PC-9 (cell line): ENCODE data around the gene GATC.

Source experiments
- CTCF ChIP-seq: fragments of 200-600 bp; sonication (generic); conservative IDR thresholded peaks from 2 replicates; pipeline ENCODE4 v1.6.1; 2017; ENCODE audit warnings: mixed run types, antibody characterized with exemption, mild to moderate bottlenecking, moderate library complexity
- EZH2 ChIP-seq: fragments of 200-600 bp; sonication (generic); IDR thresholded peaks from 2 replicates; pipeline ENCODE4 v1.8.0; 2017; ENCODE audit warnings: antibody characterized with exemption, low read depth

DNA sequence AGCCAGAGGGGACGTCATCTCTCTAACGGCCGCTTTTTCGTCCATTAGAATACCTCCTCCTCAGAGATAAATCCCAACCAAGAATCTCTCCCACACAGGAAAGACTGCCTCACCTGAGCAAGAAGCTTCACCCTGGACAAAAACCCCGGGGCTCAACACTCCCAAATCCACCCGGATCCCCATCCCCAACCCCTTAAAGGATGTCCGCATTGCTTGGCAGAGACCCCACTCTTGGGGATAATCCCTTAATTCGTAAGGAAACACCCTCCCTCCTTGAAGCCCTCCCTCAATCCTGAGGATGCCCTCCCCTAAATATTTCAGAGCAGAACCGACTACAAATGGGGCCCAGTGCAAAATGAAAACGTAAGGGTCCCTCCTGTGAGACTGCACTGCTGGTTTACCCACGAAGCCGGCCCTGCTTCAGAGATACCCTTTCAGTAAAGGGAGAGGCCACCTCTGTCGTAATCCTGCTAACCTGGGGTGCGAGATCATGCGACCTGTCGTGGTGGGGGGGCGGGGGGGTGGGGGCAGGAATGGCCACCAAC is 49.0 kb downstream of the GATC start:
- TF ChIP-seq CTCF (no peak), EZH2 (no peak)
